H1 (cell line): Measurements from ENCODE around the gene DUSP11. TPM values are rescaled to one million over a fixed set of nuclear protein-coding genes. Genes with fewer than 3 reads are reported as not detected.
"Not testable (repeated sequence)": the region's sequence is repeated elsewhere in the genome, so short reads cannot be mapped to it uniquely, and the experiment has no call there.

Experiments
- CTCF ChIA-PET: fragments of 300-600 bp; sonication (Branson Sonifier 250); formaldehyde crosslinking; loops from one replicate; lab custom pipeline; 2021; ENCODE audit not compliant: partially characterized antibody; lab: Charles Lee
- POLR2A ChIA-PET: fragments of 300-600 bp; sonication (Branson Sonifier 250); formaldehyde crosslinking; loops from one replicate; lab custom pipeline; 2021; ENCODE audit warnings: inconsistent platforms; ENCODE audit not compliant: partially characterized antibody; lab: Charles Lee
- DNase-seq, 2 experiments: peaks; one replicate each; pipeline versions ENCODE4 v3.0.0 to v3.0.0-alpha.2; 2010 to 2022; ENCODE audit warnings: low spot score in 2 of 2, low read depth in 1 of 2, mixed read lengths in 1 of 2
- FAIRE-seq: peaks from 2 replicates; lab custom pipeline; 2011; peaks lifted over from hg19 to GRCh38; lab: Jason Lieb, UNC
- H2AFZ ChIP-seq: 2 replicates; pipeline ENCODE4 v1.8.1; 2012; ENCODE audit warnings: low read length, inconsistent platforms
- H2AK5ac ChIP-seq: 2 replicates; pipeline ENCODE4 v1.6.1; 2013; ENCODE audit warnings: low read depth, low read length
- H2BK120ac ChIP-seq: replicated peaks from 2 replicates; pipeline ENCODE3; 2013; ENCODE audit warnings: low read depth, low read length, inconsistent platforms
- H2BK12ac ChIP-seq: 2 replicates; pipeline ENCODE4 v1.6.1; 2013; ENCODE audit warnings: low read depth, low read length
- H2BK15ac ChIP-seq: 2 replicates; pipeline ENCODE4 v1.6.1; 2013; ENCODE audit warnings: low read length
- H2BK20ac ChIP-seq: 2 replicates; pipeline ENCODE4 v1.6.1; 2013; ENCODE audit warnings: low read length
- H2BK5ac ChIP-seq: 2 replicates; pipeline ENCODE4 v1.6.1; 2013; ENCODE audit warnings: low read depth, low read length
- H3K14ac ChIP-seq: 2 replicates; pipeline ENCODE4 v1.6.1; 2013; ENCODE audit warnings: inconsistent platforms; ENCODE audit not compliant: insufficient read length
- H3K18ac ChIP-seq: 2 replicates; pipeline ENCODE4 v1.6.1; 2013; ENCODE audit warnings: low read length; ENCODE audit errors: extremely low read depth
- H3K23ac ChIP-seq: 2 replicates; pipeline ENCODE4 v1.6.1; 2013; ENCODE audit warnings: inconsistent platforms; ENCODE audit not compliant: insufficient read length
- H3K23me2 ChIP-seq: 2 replicates; pipeline ENCODE4 v1.6.1; 2013; ENCODE audit warnings: low read depth, low read length
- H3K27ac ChIP-seq: 2 replicates; pipeline ENCODE4 v1.6.1; 2011; ENCODE audit warnings: low read depth, low read length, inconsistent platforms
- H3K27me3 ChIP-seq, 4 experiments: replicated peaks in 1 of 4; 1 replicate in 1 of 4; 2 replicates in 3 of 4; pipeline versions ENCODE4 v1.6.1 to v1.8.1; 2011 to 2013; ENCODE audit warnings: low read length in 3 of 4, mild to moderate bottlenecking in 3 of 4, inconsistent platforms in 2 of 4, mixed read lengths in 2 of 4, moderate library complexity in 1 of 4; ENCODE audit not compliant: control insufficient read depth in 3 of 4, insufficient read depth in 3 of 4; ENCODE audit errors: extremely low read depth in 1 of 4
- H3K36me3 ChIP-seq, 4 experiments: 2 replicates each; pipeline versions ENCODE4 v1.6.1 to v1.8.1; 2011 to 2013; ENCODE audit warnings: mild to moderate bottlenecking in 4 of 4, low read length in 3 of 4, moderate library complexity in 2 of 4, control low read depth in 1 of 4, inconsistent platforms in 1 of 4; ENCODE audit not compliant: insufficient read depth in 4 of 4, control insufficient read depth in 2 of 4
- H3K4ac ChIP-seq: replicated peaks from 2 replicates; pipeline ENCODE3; 2013; ENCODE audit warnings: low read length, low read depth, mixed read lengths, inconsistent platforms; ENCODE audit not compliant: insufficient read length
- H3K4me1 ChIP-seq, 4 experiments: replicated peaks in 1 of 4; 1 replicate in 1 of 4; 2 replicates in 3 of 4; pipeline versions ENCODE4 v1.6.1 to v1.8.1; 2011 to 2013; ENCODE audit warnings: low read length in 3 of 4, inconsistent platforms in 2 of 4, mixed read lengths in 1 of 4; ENCODE audit not compliant: insufficient read depth in 4 of 4, control insufficient read depth in 3 of 4
- H3K4me2 ChIP-seq, 2 experiments: 2 replicates each; pipeline versions ENCODE4 v1.6.1 to v1.8.1; 2011 to 2013; ENCODE audit warnings: low read depth in 2 of 2, low read length in 2 of 2, control low read depth in 1 of 2, inconsistent platforms in 1 of 2, mild to moderate bottlenecking in 1 of 2; ENCODE audit not compliant: insufficient read depth in 1 of 2
- H3K4me3 ChIP-seq, 4 experiments: fragments of 200-600, 300-600 bp in 1 of 4; sonication (generic), shearing (Covaris generic), sonication (Bioruptor Twin) in 1 of 4; 2 replicates each; pipeline versions ENCODE4 v1.5.1 to v1.8.1; 2011 to 2016; ENCODE audit warnings: low read length in 4 of 4, low read depth in 3 of 4, control low read depth in 2 of 4, inconsistent platforms in 2 of 4, mild to moderate bottlenecking in 2 of 4, mixed read lengths in 1 of 4, moderate library complexity in 1 of 4; ENCODE audit not compliant: insufficient read depth in 2 of 4; ENCODE audit errors: extremely low read depth in 1 of 4
- H3K56ac ChIP-seq: replicated peaks from 2 replicates; pipeline ENCODE3; 2013; ENCODE audit warnings: low read depth, mild to moderate bottlenecking, mixed read lengths, low read length, inconsistent platforms; ENCODE audit not compliant: insufficient read length
- H3K79me1 ChIP-seq: 2 replicates; pipeline ENCODE4 v1.6.1; 2013; ENCODE audit warnings: low read depth, low read length, control low read depth
- H3K79me2 ChIP-seq, 2 experiments: 2 replicates each; pipeline versions ENCODE4 v1.6.1 to v1.8.1; 2012 to 2013; ENCODE audit warnings: low read length in 2 of 2, mild to moderate bottlenecking in 2 of 2, inconsistent platforms in 1 of 2; ENCODE audit not compliant: insufficient read depth in 2 of 2, control insufficient read depth in 1 of 2
- H3K9ac ChIP-seq, 4 experiments: replicated peaks in 1 of 4; 1 replicate in 1 of 4; 2 replicates in 3 of 4; pipeline versions ENCODE4 v1.6.1 to v1.8.1; 2011 to 2013; ENCODE audit warnings: low read depth in 3 of 4, low read length in 3 of 4, control low read depth in 2 of 4, mild to moderate bottlenecking in 2 of 4, moderate library complexity in 2 of 4, inconsistent platforms in 1 of 4; ENCODE audit errors: extremely low read depth in 1 of 4
- H3K9me3 ChIP-seq, 2 experiments: 2 replicates each; pipeline versions ENCODE4 v1.6.1 to v1.8.1; 2012 to 2013; ENCODE audit warnings: mild to moderate bottlenecking in 2 of 2, moderate library complexity in 2 of 2, control low read depth in 1 of 2, inconsistent platforms in 1 of 2, low read depth in 1 of 2, low read length in 1 of 2, mixed read lengths in 1 of 2; ENCODE audit not compliant: insufficient read depth in 2 of 2
- H4K20me1 ChIP-seq, 2 experiments: replicated peaks in 1 of 2; 2 replicates each; pipeline versions ENCODE3 to v1.8.1; 2011 to 2013; ENCODE audit warnings: inconsistent platforms in 2 of 2, low read length in 2 of 2, mild to moderate bottlenecking in 1 of 2; ENCODE audit not compliant: insufficient read depth in 2 of 2, control insufficient read depth in 1 of 2
- H4K5ac ChIP-seq: 2 replicates; pipeline ENCODE4 v1.6.1; 2013; ENCODE audit warnings: low read length, low read depth, mixed read lengths, inconsistent platforms; ENCODE audit not compliant: insufficient read length
- H4K8ac ChIP-seq: 2 replicates; pipeline ENCODE4 v1.8.0; 2013; ENCODE audit warnings: mild to moderate bottlenecking, moderate library complexity, low read length, inconsistent platforms; ENCODE audit not compliant: insufficient read depth; ENCODE audit errors: extremely low read depth
- H4K91ac ChIP-seq: replicated peaks from 2 replicates; pipeline ENCODE3; 2013; ENCODE audit warnings: low read length, mixed read lengths, inconsistent platforms; ENCODE audit not compliant: insufficient read length
- WGBS, 2 experiments: shearing (Covaris generic) in 1 of 2; methylation state at CpG; one replicate each; pipeline versions ENCODE4 v1.1.6 to v1.1.7; 2013 to 2015; ENCODE audit warnings: low lambda C conversion rate in 2 of 2, mixed read lengths in 2 of 2, inconsistent platforms in 1 of 2, low coverage in 1 of 2, missing lambda C conversion rate in 1 of 2; ENCODE audit not compliant: insufficient replicate concordance in 2 of 2, insufficient coverage in 1 of 2, insufficient read length in 1 of 2; ENCODE audit errors: extremely low coverage in 1 of 2, missing lambda C conversion rate in 1 of 2; 5-methylcytosine and 5-hydroxymethylcytosine counted together
- polyA plus RNA-seq, 7 experiments: library from polyadenylated mRNA; depleted of rRNA in 3 of 7; stranded (reverse) in 5 of 7; unstranded in 2 of 7; fragments of >200 nt in 5 of 7; fragments of 200-250 nt in 2 of 7; gene quantifications; 1 replicate in 5 of 7; 2 replicates in 1 of 7; 4 replicates in 1 of 7; pipeline versions ENCODE4 v1.2.1 to v1.2.3, GENCODE V29; 2011 to 2013; ENCODE audit warnings: missing spikeins in 2 of 7, mixed read lengths in 2 of 7
- total RNA-seq: library from RNA; stranded (reverse); fragmentation: NEBNext Ultra II Directional; extraction: Animal tissue kit (Norgen Biotek cat#: 25700); gene quantifications from 2 replicates; pipeline ENCODE4 v1.2.1, GENCODE V29; 2021

DUSP11 gene
- total and polyA plus RNA-seq, 2 of the 8 experiments (the other 6 are each of a cell fraction or from before 2014, with no cell fraction given): 12.2 to 19.1 TPM

DNA sequence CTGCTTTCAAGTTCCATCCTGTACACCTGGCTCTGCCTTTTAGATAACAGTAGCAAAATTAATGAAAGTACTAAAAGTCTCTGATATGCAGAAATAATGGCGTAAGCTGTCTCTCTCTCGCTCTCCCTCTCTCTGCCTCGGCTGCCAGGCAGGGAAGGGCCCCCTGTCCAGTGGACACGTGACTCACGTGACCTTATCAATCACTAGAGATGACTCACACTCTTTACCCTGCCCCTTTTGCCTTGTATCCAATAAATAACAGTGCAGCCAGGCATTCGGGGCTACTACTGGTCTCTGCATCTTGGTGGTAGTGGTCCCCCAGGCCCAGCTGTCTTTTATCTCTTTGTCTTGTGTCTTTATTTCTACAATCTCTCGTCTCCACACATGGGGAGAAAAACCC lies 25.6 kb downstream of the DUSP11 start:
- H2BK5ac ChIP-seq, H3K79me1 ChIP-seq, H4K8ac ChIP-seq, H3K4ac ChIP-seq, H2AK5ac ChIP-seq, H4K91ac ChIP-seq, H3K23me2 ChIP-seq, H3K4me2 ChIP-seq, H3K4me1 ChIP-seq, H2BK15ac ChIP-seq, H4K20me1 ChIP-seq, H3K23ac ChIP-seq, H3K56ac ChIP-seq, H2AFZ ChIP-seq, POLR2A ChIA-PET, H2BK20ac ChIP-seq, H3K4me3 ChIP-seq, H3K79me2 ChIP-seq, H3K14ac ChIP-seq, H3K18ac ChIP-seq, H3K27ac ChIP-seq, DNase-seq, H4K5ac ChIP-seq, H2BK12ac ChIP-seq, H3K27me3 ChIP-seq, H3K9ac ChIP-seq, FAIRE-seq, H2BK120ac ChIP-seq: not testable (repeated sequence)
- peaks cover 7 to 10% of the 10 kb centered on the region in 2 experiments for H3K9me3 ChIP-seq
- WGBS, 2 experiments: 90% methylated on average over 7 of the region's 7 CpGs; no CpG with 5 or more reads in 1 of the 2 experiments
- peaks cover 0 to 25% (median 6%) of the 10 kb centered on the region in 4 experiments; a peak in 4 of 8 replicates for H3K36me3 ChIP-seq
- CTCF ChIA-PET: interaction anchor here (0.9 kb wide), 1 partner anchor 17 kb away, joined by 3 read pairs; the partner anchor contains the start of gene TPRKB
